DOHH2 (cell line): ENCODE results near the gene CTPS2.

Experiments
- H3F3A ChIP-seq: fragments of 200-600 bp; sonication (generic), shearing (Covaris generic); 2 replicates; pipeline ENCODE4 v1.6.0; 2016; ENCODE audit warnings: antibody characterized with exemption, mild to moderate bottlenecking; ENCODE audit not compliant: control insufficient read depth, insufficient read depth
- H3K27ac ChIP-seq: fragments of 200-600 bp; sonication (generic); 2 replicates; pipeline ENCODE4 v1.5.1; 2014; ENCODE audit warnings: low read depth, mild to moderate bottlenecking, low read length, moderate library complexity
- H3K27me3 ChIP-seq: fragments of 200-600 bp; sonication (generic); 2 replicates; pipeline ENCODE4 v1.6.1; 2014; ENCODE audit warnings: mild to moderate bottlenecking, low read length, mixed read lengths; ENCODE audit not compliant: control insufficient read depth
- H3K36me3 ChIP-seq: fragments of 200-600 bp; sonication (generic); 2 replicates; pipeline ENCODE4 v1.6.1; 2014; ENCODE audit warnings: mild to moderate bottlenecking, low read length, moderate library complexity, mixed read lengths; ENCODE audit not compliant: control insufficient read depth
- H3K4me1 ChIP-seq: fragments of 200-600 bp; sonication (generic); 2 replicates; pipeline ENCODE4 v1.6.1; 2014; ENCODE audit warnings: mild to moderate bottlenecking, low read length, mixed read lengths; ENCODE audit not compliant: control insufficient read depth
- H3K4me2 ChIP-seq: fragments of 200-600 bp; sonication (generic); 2 replicates; pipeline ENCODE4 v1.6.0; 2014; ENCODE audit warnings: mild to moderate bottlenecking, low read length, moderate library complexity
- H3K4me3 ChIP-seq: fragments of 200-600 bp; sonication (generic); 2 replicates; pipeline ENCODE4 v1.5.1; 2014; ENCODE audit warnings: mild to moderate bottlenecking, low read length, mixed read lengths
- H3K79me2 ChIP-seq: fragments of 200-600 bp; sonication (generic); 2 replicates; pipeline ENCODE4 v1.6.1; 2014; ENCODE audit warnings: mild to moderate bottlenecking, low read length, mixed read lengths; ENCODE audit not compliant: control insufficient read depth
- H3K9me2 ChIP-seq: fragments of 200-600 bp; sonication (generic); replicated peaks from 2 replicates; pipeline ENCODE4 v1.6.1; 2014; ENCODE audit warnings: mild to moderate bottlenecking, low read length, mixed read lengths; ENCODE audit not compliant: control insufficient read depth
- H3K9me3 ChIP-seq: fragments of 200-600 bp; sonication (generic); 2 replicates; pipeline ENCODE4 v1.6.1; 2014; ENCODE audit warnings: antibody characterized with exemption, low read length, mixed read lengths; ENCODE audit not compliant: control insufficient read depth, insufficient read depth
- H4K20me1 ChIP-seq: fragments of 200-600 bp; sonication (generic); 2 replicates; pipeline ENCODE4 v1.6.0; 2014; ENCODE audit warnings: low read depth, mild to moderate bottlenecking, antibody characterized with exemption, low read length, moderate library complexity; ENCODE audit not compliant: control insufficient read depth, insufficient read depth
- CTCF ChIP-seq: fragments of 200-600 bp; sonication (generic); IDR thresholded peaks from one replicate; pipeline ENCODE4 v1.5.1; 2014; ENCODE audit warnings: antibody characterized with exemption, mild to moderate bottlenecking, low read depth, low read length; ENCODE audit not compliant: poor library complexity, severe bottlenecking
- EZH2phosphoT487 ChIP-seq: fragments of 200-600 bp; sonication (generic); IDR thresholded peaks from 2 replicates; pipeline ENCODE4 v1.6.1; 2017; ENCODE audit warnings: borderline replicate concordance, mild to moderate bottlenecking, antibody characterized with exemption, low read length, moderate library complexity, mixed read lengths

Gene CTPS2

GRCh38 chrX:16651391-16652024 is 61.0 kb downstream of the CTPS2 start:
- H3F3A ChIP-seq: no peaks in the 10 kb centered on the region
- TF ChIP-seq CTCF: no peak
- TF ChIP-seq EZH2phosphoT487: no peak
- H3K4me3 ChIP-seq: no peak overlapping the region
- H3K27ac ChIP-seq: no peak overlapping the region
- no peaks in the 10 kb centered on the region for H3K9me3 ChIP-seq
- H3K4me2 ChIP-seq: no peak overlapping the region
- no peaks in the 10 kb centered on the region for H3K9me2 ChIP-seq
- no peaks in the 10 kb centered on the region for H4K20me1 ChIP-seq
- H3K79me2 ChIP-seq: no peaks in the 10 kb centered on the region
- peaks cover 2% of the 10 kb centered on the region; the same call in 1 of the 2 replicates for H3K36me3 ChIP-seq
- no peaks in the 10 kb centered on the region for H3K4me1 ChIP-seq
- no peaks in the 10 kb centered on the region for H3K27me3 ChIP-seq

- Histone ChIP-seq H3K4me2 (no peak within 1 kb of the TSS), H3K27me3 (no peaks in the 10 kb centered on the region), H3K4me1 (no peaks in the 10 kb centered on the region), H3F3A (no peaks in the 10 kb centered on the region), H3K9me2 (no peaks in the 10 kb centered on the region), H3K27ac (no peak within 1 kb of the TSS), H3K9me3 (no peaks in the 10 kb centered on the region), H4K20me1 (no peaks in the 10 kb centered on the region), H3K36me3 (peaks cover 2% of the 10 kb centered on the region; the same call in 1 of the 2 replicates), H3K79me2 (no peaks in the 10 kb centered on the region), H3K4me3 (no peak within 1 kb of the TSS)
- no peak for TF ChIP-seq CTCF
Measured at GRCh38 chrX:16649858-16650257, 62.6 kb downstream of the CTPS2 start, which contains the start of gene S100G. Gene S100G (plus strand): TSS chrX:16650158. CDS start chrX:16651007, 849 bp downstream.

GRCh38 chrX:16646366-16647138 is 65.9 kb downstream of the CTPS2 start:
- Histone ChIP-seq H3K27ac (no peak overlapping the region), H3K4me2 (no peak overlapping the region), H3K4me3 (no peak overlapping the region), H3K36me3 (no peaks in the 10 kb centered on the region; the same call in 1 of the 2 replicates), H3K4me1 (no peaks in the 10 kb centered on the region), H3K79me2 (no peaks in the 10 kb centered on the region), H3K9me2 (no peaks in the 10 kb centered on the region), H3F3A (no peaks in the 10 kb centered on the region), H3K27me3 (no peaks in the 10 kb centered on the region), H3K9me3 (no peaks in the 10 kb centered on the region), H4K20me1 (no peaks in the 10 kb centered on the region)
- no peak for TF ChIP-seq CTCF
- no peak for TF ChIP-seq EZH2phosphoT487
